PC-9 (cell line): ENCODE data around the gene ROGDI.

ENCODE experiments used
- CTCF ChIP-seq: fragments of 200-600 bp; sonication (generic); conservative IDR thresholded peaks from 2 replicates; pipeline ENCODE4 v1.6.1; 2017; ENCODE audit warnings: mixed run types, antibody characterized with exemption, mild to moderate bottlenecking, moderate library complexity
- EZH2 ChIP-seq: fragments of 200-600 bp; sonication (generic); IDR thresholded peaks from 2 replicates; pipeline ENCODE4 v1.8.0; 2017; ENCODE audit warnings: antibody characterized with exemption, low read depth

- no peak for TF ChIP-seq CTCF
- no peak for TF ChIP-seq EZH2
Measured at GRCh38 chr16:4754865-4755264, 47.6 kb downstream of the ROGDI start.
